ENCODE data around the gene KRT16.
"Not testable (repeated sequence)": the region's sequence is repeated elsewhere in the genome, so short reads cannot be mapped to it uniquely, and the experiment has no call there.

Gene KRT16

DNA sequence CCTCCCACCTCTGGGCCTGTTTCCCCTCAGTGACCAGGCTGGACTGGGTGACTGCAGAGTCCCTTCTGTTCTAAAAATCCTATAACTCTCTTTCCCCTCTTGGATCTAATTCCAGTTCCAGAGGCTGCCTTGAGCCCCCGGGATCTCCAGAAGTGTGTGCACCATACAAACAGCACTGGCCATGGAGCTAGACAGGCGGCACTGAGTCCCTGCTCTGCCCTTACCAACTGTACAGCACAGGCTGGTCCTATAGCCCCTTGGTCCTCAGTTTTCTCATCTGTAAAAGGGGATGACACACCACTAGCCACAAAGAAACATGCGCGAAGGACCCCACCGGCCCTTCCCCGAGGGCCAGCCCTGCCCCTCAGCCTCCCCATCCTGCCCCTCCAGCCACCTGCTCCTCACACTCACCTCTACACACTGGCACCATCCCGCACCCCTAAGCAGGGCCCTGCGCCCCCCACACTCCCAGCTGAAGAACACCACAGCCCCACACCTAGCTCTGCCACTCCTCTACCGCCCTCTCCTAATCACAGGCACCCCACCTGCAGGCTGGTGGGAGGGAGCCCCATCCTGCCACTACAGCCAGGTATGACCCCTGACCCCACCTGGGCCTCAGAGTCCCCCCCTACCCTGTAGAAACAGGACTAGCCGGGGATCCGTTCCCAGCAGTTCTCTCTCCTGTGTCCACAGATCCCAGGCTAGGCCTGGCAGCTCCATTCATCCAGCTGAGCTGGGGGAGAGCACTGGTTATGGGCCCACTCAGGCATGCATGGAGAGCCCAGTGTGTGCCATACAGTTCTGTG, 913 bp upstream of the KRT16 start:
- DNase-seq, result no peak

DNA sequence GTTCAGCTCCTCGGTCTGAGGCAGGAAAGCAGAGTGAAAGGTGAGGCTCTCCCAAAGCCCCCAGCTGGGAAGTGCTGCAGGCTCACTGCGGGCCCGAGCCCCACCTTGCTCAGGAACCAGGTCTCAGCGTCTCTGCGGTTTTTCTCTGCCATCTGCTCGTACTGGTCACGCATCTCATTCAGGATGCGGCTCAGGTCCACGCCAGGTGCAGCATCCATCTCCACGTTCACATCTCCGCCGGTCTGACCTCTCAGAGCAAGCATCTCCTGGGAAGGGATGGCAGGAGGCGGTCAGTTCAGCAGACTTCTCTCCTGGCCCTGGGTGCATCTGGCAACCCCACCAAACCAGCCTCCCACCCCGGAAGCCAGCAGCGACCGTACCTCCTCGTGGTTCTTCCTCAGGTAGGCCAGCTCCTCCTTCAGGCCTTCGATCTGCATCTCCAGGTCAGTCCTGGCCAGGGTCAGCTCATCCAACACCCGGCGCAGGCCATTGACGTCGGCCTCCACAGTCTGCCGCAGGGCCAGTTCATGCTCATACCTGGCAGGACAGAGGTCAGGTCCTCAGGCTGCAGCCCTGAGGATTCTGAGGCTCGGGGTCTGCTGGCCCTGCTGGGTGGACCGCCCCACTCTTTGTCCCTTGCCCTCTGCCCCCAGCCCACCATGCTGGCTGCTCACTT, 1.5 kb downstream of the KRT16 start:
- DNase-seq, result no peak

GRCh38 chr17:41610061-41610517, 2.5 kb downstream of the KRT16 start:
- not testable (repeated sequence) for DNase-seq

- DNase-seq, result not testable (repeated sequence)
Measured at GRCh38 chr17:41606930-41607329, 5.6 kb downstream of the KRT16 start.

GRCh38 chr17:41602524-41602923, 10.0 kb downstream of the KRT16 start:
- no peak for DNase-seq

DNA sequence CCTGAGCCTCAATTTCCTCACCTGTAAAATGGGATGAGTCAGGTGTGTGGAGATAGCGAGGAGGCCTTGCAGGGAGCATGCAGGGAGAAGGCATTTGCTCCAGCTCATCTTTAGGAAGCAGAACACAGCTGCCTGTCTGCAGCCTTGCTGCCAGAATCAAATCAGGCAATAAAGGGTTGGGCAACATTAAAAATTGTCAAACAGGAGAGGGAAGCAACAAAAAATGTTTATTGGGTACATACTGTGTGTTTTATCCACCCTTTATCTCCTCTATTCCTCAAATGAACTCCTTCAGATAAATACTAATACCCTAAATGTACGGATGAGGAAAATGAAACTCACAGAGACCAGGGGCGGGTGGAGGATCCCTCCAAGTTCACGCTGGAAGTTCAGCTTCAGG, 12.2 kb downstream of the KRT16 start:
- DNase-seq, result no peak

- DNase-seq, result no peak
Measured at GRCh38 chr17:41599680-41600079, 12.9 kb downstream of the KRT16 start.

GRCh38 chr17:41595585-41595984, 17.0 kb downstream of the KRT16 start:
- DNase-seq, result no peak

GRCh38 chr17:41594363-41594915, 18.1 kb downstream of the KRT16 start:
- no peak for DNase-seq

GRCh38 chr17:41593306-41593981, 19.1 kb downstream of the KRT16 start:
- DNase-seq, result no peak

DNA sequence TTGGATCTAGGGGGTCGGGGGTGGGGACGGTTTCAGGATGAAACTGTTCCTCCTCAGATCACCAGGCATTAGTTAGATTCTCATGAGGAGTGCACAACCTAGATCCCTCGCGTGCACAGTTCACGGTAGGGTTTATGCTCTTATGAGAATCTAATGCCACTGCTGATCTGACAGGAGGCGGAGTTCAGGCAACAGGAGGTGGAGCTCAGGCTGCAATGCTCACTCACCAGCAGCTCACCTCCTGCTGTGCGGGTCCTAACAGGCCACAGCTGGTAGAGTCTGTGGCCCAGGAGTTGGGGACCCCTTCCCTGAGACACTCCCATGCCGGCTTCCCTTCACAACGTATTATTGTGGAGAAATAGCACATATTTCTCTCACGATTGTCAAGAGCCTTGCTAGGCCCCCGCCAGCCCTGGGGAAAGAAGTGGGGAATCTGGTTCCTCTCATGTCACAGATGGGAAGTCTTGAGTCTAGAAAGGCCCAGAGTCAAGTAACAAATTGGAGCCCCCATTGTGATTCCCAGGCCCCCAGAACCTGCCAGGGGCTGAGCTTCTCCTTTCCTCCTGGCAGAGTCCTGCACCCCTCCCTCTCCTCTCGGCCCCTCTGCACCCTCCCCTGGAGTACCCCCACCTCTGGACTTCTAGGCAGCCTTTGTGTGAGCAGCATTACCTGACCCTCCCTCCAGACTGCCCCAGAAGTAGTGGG, 19.8 kb downstream of the KRT16 start:
- DNase-seq, result no peak

DNA sequence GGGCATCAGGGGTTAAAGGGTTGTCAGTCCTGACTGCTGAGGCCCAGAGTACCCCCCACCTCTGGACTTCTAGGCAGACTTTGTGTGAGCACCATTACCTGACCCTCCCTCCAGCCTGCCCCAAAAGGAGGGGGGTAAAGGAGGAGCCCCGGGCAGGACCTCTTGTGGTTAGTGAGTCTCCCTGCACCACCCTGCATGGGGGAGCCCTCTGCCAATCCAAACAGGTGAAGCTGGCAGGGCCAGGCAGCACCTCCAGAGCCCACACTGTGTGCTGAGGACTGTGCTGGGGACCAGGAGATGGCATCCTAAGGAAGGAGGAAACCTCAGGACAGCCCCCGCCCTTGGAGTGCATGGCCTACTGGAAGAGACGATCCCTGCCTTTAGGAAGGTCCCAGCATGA, 23.3 kb downstream of the KRT16 start:
- no peak for DNase-seq

GRCh38 chr17:41588126-41588810, 24.3 kb downstream of the KRT16 start:
- DNase-seq, result no peak

GRCh38 chr17:41586863-41587495, 25.6 kb downstream of the KRT16 start, which contains the start of gene KRT14:
Gene KRT14 (minus strand): TSS chr17:41586895. CDS start chr17:41586834, 61 bp downstream.
- DNase-seq, result no peak

- DNase-seq, result no peak
Measured at GRCh38 chr17:41585301-41586056, 27.1 kb downstream of the KRT16 start.

GRCh38 chr17:41584331-41584927, 28.1 kb downstream of the KRT16 start:
- not testable (repeated sequence) for DNase-seq

GRCh38 chr17:41583137-41584127, 29.1 kb downstream of the KRT16 start:
- DNase-seq, result no peak

- DNase-seq, result not testable (repeated sequence)
Measured at GRCh38 chr17:41582061-41582968, 30.3 kb downstream of the KRT16 start.

All from inflammatory macrophage treated with lipopolysaccharide for 1 hour (primary cell).